Esophagus muscularis mucosa (tissue), 3 donors: ENCODE data around the gene GDF10.

ENCODE experiments used
- POLR2A ChIP-seq: fragments of 450-650 bp; IDR thresholded peaks from one replicate; pipeline ENCODE4 v1.6.1; 2017; ENCODE audit warnings: antibody characterized with exemption, moderate library complexity, mild to moderate bottlenecking, low read depth
- POLR2AphosphoS5 ChIP-seq, 2 donors: sonication (generic); formaldehyde crosslinking; IDR thresholded peaks; one replicate each; pipeline ENCODE4 v1.6.1; 2017; ENCODE audit warnings: antibody characterized with exemption in 2 of 2
- TF ChIP-seq, protein P1 (sequence below), 3 experiments: fragments of 200-600 bp in 2 of 3; fragments of 450-650 bp in 1 of 3; sonication (generic) in 2 of 3; IDR thresholded peaks; one replicate each; pipeline ENCODE4 v1.5.1; 2017 to 2019; ENCODE audit warnings: antibody characterized with exemption in 3 of 3, mild to moderate bottlenecking in 2 of 3, moderate library complexity in 1 of 3

DNA sequence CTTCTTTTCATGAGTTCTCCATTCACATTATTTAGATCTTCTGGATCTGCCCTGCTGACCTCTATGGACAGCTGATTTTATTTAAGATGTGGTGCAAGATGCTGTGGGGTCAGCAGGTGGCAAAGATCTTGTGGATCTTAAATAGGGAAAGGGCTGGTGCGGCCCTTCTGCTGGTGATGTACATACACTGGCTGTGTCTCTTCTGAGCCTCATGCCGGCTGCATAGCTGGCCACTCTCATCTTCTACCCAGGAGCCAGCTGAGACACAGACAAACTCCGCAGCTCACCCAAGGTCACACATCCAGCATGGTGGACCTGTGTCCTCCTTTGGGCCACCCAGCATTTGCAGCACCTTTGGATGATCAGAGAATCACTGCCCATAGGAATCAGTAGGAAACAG is 57.9 kb downstream of the GDF10 start:
- no peak for TF ChIP-seq POLR2A
- TF ChIP-seq, protein P1, sequence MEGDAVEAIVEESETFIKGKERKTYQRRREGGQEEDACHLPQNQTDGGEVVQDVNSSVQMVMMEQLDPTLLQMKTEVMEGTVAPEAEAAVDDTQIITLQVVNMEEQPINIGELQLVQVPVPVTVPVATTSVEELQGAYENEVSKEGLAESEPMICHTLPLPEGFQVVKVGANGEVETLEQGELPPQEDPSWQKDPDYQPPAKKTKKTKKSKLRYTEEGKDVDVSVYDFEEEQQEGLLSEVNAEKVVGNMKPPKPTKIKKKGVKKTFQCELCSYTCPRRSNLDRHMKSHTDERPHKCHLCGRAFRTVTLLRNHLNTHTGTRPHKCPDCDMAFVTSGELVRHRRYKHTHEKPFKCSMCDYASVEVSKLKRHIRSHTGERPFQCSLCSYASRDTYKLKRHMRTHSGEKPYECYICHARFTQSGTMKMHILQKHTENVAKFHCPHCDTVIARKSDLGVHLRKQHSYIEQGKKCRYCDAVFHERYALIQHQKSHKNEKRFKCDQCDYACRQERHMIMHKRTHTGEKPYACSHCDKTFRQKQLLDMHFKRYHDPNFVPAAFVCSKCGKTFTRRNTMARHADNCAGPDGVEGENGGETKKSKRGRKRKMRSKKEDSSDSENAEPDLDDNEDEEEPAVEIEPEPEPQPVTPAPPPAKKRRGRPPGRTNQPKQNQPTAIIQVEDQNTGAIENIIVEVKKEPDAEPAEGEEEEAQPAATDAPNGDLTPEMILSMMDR (IDR thresholded peaks at IDR 0.05): no peak
- TF ChIP-seq POLR2AphosphoS5 (IDR thresholded peaks at IDR 0.05): no peak
